Body of pancreas (tissue), 4 donors: Measurements from ENCODE around the gene DUOX2. TPM values are rescaled to one million over a fixed set of nuclear protein-coding genes. Genes with fewer than 3 reads are reported as not detected.

ENCODE experiments used
- ATAC-seq: fragments of 150-250 bp; one replicate; pipeline ENCODE4 v1.9.1; 2016
- DNase-seq, 4 donors: peaks; one replicate each; pipeline ENCODE4 v3.0.0-alpha.2; 2019
- H3K27ac ChIP-seq, 4 donors: fragments of 200-600 bp; sonication (generic); 1 replicate in 3 of 4; 2 replicates in 1 of 4; pipeline versions ENCODE4 v1.5.1 to v1.6.1; 2016 to 2019; ENCODE audit warnings: mild to moderate bottlenecking in 1 of 4, mixed read lengths in 1 of 4, moderate library complexity in 1 of 4
- H3K27me3 ChIP-seq, 2 donors: fragments of 200-600 bp; sonication (generic); one replicate each; pipeline ENCODE4 v1.6.0; 2016; ENCODE audit warnings: mild to moderate bottlenecking in 1 of 2
- H3K36me3 ChIP-seq, 2 donors: fragments of 200-600 bp; sonication (generic); replicated peaks in 1 of 2; 2 replicates each; pipeline ENCODE4 v1.5.1; 2016; ENCODE audit warnings: low read depth in 2 of 2; ENCODE audit not compliant: insufficient read depth in 1 of 2
- H3K4me1 ChIP-seq: fragments of 200-600 bp; sonication (generic); one replicate; pipeline ENCODE4 v1.6.0; 2016
- H3K4me3 ChIP-seq, 2 donors: fragments of 200-600 bp; sonication (generic); 1 replicate in 1 of 2; 2 replicates in 1 of 2; pipeline ENCODE4 v1.5.1; 2016 to 2019
- H3K9me3 ChIP-seq, 3 donors: fragments of 200-600 bp; sonication (generic); 1 replicate in 2 of 3; 2 replicates in 1 of 3; pipeline ENCODE4 v1.5.1; 2016
- CTCF ChIP-seq, 7 experiments: fragments of 450-650 bp in 4 of 7; fragments of 200-600 bp in 3 of 7; sonication (generic) in 3 of 7; IDR thresholded peaks; one replicate each; pipeline ENCODE4 v1.5.1; 2016 to 2019; ENCODE audit warnings: antibody characterized with exemption in 7 of 7
- POLR2A ChIP-seq, 3 donors: fragments of 450-650 bp; IDR thresholded peaks; one replicate each; pipeline ENCODE4 v1.6.1; 2016; ENCODE audit warnings: antibody characterized with exemption in 3 of 3, mild to moderate bottlenecking in 2 of 3
- WGBS, 2 donors: methylation state at CpG; one replicate each; pipeline ENCODE4 v1.1.5; 2017; 5-methylcytosine and 5-hydroxymethylcytosine counted together
- intact Hi-C: fragments of 100-400 bp; cut with DNase I; formaldehyde crosslinking; loops from one replicate; pipeline ENCODE4 v1.15.1; 2023
- total RNA-seq, 2 donors: library from RNA; depleted of rRNA; stranded (reverse); fragments of >200 nt; gene quantifications; one replicate each; pipeline ENCODE4 v1.1.0, GENCODE V29; 2016

DUOX2 gene
- total RNA-seq, 2 donors from 2014 or later: under 0.01 to 0.26 TPM

DNA sequence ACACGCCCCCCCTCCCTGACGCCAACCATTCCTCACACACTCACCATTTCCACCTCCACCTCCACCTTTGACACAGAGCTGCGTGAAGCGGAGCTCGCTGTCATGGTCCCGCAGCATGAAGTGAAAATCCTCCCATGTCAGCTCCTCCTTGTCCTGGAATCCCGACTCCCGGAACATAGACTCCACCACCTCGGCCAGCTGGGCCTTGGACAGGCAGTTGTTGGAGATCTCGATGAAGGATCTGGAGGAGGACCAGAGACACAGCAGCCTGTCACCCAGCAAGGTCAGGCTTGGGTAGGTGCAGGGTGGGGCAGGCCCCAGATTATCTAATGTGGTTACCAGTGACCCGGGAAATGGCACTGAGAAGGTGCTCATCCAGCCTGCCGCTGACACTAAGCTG is 12.2 kb downstream of the DUOX2 start:
- TF ChIP-seq POLR2A (IDR thresholded peaks at IDR 0.05) (no peak), CTCF (IDR thresholded peaks at IDR 0.05) (no peak)
- Histone ChIP-seq H3K36me3 (no peaks in the 10 kb centered on the region), H3K4me1 (no peaks in the 10 kb centered on the region), H3K27me3 (no peaks in the 10 kb centered on the region), H3K27ac (no peak overlapping the region), H3K4me3 (no peak overlapping the region), H3K9me3 (no peaks in the 10 kb centered on the region)
- 89 to 90% methylated on average over 12 of the region's 12 CpGs for WGBS, 2 donors
- intact Hi-C loops: no loop called here
- no peak for ATAC-seq
- DNase-seq: no peak

DNA sequence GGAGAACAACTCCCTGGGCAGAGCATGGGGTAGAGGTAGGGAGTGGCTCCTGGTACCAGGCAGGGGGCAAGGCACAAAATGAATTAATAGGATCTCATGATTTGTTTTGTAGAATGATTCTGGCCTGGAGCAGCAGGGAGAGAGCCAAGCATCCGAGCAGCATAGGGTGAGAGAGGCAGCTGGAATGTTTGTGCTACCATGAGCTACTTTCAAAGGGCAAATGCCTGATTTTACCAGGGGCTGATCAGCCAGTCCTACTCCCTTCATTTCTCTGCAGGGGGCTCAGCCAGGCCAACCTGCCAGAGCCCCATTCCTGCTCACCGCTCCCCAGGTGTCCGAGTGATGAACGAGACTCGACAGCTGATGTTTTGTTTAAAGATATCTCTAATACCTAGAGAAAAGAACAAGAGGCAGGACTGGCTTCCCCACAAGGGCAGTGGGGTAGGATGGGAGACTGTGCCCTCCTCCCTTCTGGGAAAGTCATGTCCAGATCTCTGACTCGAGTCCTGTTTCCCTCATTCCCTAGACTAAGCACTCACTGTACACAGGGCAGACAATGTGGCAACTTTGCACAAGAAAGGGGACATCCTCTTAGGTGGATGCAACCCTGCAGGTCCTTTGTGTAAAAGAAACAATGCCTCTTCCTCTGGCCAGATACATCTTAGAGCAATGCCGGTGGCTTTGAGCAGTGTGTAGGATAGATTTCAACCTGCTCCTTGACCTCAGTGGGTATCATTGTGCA is 12.9 kb downstream of the DUOX2 start:
- no peak for TF ChIP-seq CTCF (IDR thresholded peaks at IDR 0.05)
- intact Hi-C loops: no loop called here
- DNase-seq: no peak
- 66 to 77% methylated on average over 7 of the region's 7 CpGs for WGBS, 2 donors
- Histone ChIP-seq H3K27ac (no peak overlapping the region), H3K36me3 (no peaks in the 10 kb centered on the region), H3K27me3 (no peaks in the 10 kb centered on the region), H3K9me3 (no peaks in the 10 kb centered on the region), H3K4me3 (no peak overlapping the region), H3K4me1 (no peaks in the 10 kb centered on the region)
- no peak for ATAC-seq

DNA sequence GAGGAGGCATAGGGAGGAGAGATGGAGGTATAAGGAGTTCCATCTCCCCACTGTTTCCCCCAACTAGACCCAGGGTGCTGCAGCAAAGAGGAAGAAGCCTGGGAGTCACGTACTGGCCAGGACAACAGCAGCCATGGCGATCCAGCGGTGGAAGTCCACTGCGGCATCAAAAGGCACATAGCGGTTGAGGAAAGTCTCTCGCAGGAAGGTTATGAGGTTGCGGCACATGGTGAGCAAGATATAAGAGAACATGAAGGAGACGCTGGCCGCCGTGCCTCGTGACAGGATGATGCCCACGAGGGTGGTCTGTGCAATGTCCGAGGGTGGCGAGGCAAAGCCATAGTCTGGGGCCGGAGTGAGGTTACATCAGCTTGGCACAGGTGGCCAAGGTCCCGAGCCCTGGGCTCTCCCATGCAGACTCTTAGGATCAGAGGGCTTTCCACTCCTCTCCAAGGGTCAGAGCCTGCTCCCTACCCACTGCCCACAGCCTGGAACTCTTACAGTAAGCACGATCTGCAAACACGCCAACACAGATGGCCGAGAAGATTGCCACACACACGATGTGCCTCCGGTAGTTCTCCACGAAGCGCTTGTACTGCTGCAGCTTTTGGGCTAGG is 14.3 kb downstream of the DUOX2 start:
- intact Hi-C loops: no loop called here
- no peak overlapping the region for H3K4me3 ChIP-seq
- H3K9me3 ChIP-seq: no peaks in the 10 kb centered on the region
- H3K36me3 ChIP-seq: no peaks in the 10 kb centered on the region
- no peak for ATAC-seq
- H3K27me3 ChIP-seq: no peaks in the 10 kb centered on the region
- DNase-seq: no peak
- H3K27ac ChIP-seq: no peak overlapping the region
- no peaks in the 10 kb centered on the region for H3K4me1 ChIP-seq
- no peak for TF ChIP-seq POLR2A (IDR thresholded peaks at IDR 0.05)
- TF ChIP-seq CTCF (IDR thresholded peaks at IDR 0.05): no peak
- WGBS, 2 donors: 81 to 84% methylated on average over 22 to 23 of the region's 23 CpGs

DNA sequence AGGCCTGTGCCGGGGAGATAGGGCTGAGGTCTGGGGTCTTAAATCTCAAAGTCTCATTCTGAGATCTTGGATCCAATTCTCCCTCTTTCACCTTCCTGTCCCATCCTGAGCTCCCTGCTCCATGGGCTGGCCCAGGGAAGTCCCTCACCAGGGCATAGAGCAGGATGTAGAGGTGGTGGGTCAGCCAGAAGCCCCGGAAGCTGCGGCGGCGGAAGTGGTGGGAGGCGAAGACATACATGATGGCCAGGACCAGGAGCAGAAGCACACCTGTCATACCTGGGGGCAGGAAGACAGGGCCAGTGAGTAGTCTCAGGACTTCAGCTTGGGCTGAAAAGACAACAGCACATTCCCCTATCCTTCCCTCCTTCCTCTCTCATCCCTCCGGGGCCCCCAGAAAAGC is 16.5 kb downstream of the DUOX2 start:
- Histone ChIP-seq H3K27ac (no peak overlapping the region), H3K27me3 (no peaks in the 10 kb centered on the region), H3K36me3 (no peaks in the 10 kb centered on the region), H3K4me3 (no peak overlapping the region), H3K4me1 (no peaks in the 10 kb centered on the region), H3K9me3 (no peaks in the 10 kb centered on the region)
- no peak for TF ChIP-seq POLR2A (IDR thresholded peaks at IDR 0.05)
- TF ChIP-seq CTCF (IDR thresholded peaks at IDR 0.05): no peak
- 94 to 96% methylated on average over 6 to 7 of the region's 7 CpGs for WGBS, 2 donors
- ATAC-seq (no peak), DNase-seq (no peak)
- intact Hi-C loops: no loop called here

DNA sequence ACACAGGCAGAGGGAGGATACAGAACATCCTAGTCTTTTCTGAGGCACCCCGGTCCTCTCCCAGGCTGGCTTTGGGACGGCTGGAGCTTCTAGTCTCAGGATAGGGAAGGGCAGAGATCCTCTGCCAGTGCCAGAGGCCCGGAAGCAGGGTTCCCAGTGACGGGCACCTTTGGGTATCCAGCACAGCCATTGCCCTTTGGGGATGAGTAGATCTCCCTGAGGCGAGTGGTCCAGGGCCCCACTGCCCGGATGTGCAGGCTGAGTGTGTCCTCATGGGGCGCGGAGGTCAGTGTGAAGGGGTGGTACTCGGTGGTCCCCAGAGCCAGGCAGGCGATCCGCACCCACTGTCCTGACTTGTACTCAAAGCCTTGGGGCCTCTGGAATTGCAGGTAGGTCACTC is 18.3 kb downstream of the DUOX2 start:
- Histone ChIP-seq H3K36me3 (no peaks in the 10 kb centered on the region), H3K4me3 (no peak overlapping the region), H3K4me1 (no peaks in the 10 kb centered on the region), H3K27me3 (no peaks in the 10 kb centered on the region), H3K27ac (no peak overlapping the region), H3K9me3 (no peaks in the 10 kb centered on the region)
- WGBS, 2 donors: 73 to 83% methylated on average over 6 to 9 of the region's 11 CpGs
- ATAC-seq: no peak
- intact Hi-C loops: no loop called here
- TF ChIP-seq POLR2A (IDR thresholded peaks at IDR 0.05) (no peak), CTCF (IDR thresholded peaks at IDR 0.05) (no peak)
- no peak for DNase-seq
